NT2/D1 (cell line): ENCODE results near the gene ST6GALNAC3.

Source experiments
- SUZ12 ChIP-seq: IDR thresholded peaks from 2 replicates; pipeline ENCODE4 v1.6.1; 2011; ENCODE audit not compliant: insufficient read length, insufficient read depth; ENCODE audit errors: extremely low read depth
- YY1 ChIP-seq: IDR thresholded peaks from 2 replicates; pipeline ENCODE4 v1.6.1; 2011; ENCODE audit not compliant: insufficient read length, insufficient read depth
- ZNF274 ChIP-seq: IDR thresholded peaks from 2 replicates; pipeline ENCODE4 v1.6.1; 2011; ENCODE audit warnings: mild to moderate bottlenecking, low read depth, low read length

GRCh38 chr1:76611770-76612445 lies 537.4 kb downstream of the ST6GALNAC3 start:
- TF ChIP-seq ZNF274 (no peak), SUZ12 (no peak), YY1 (no peak)
